ACC112 (cell line): ENCODE data around the gene COPS4.
"Not testable (repeated sequence)": the region's sequence is repeated elsewhere in the genome, so short reads cannot be mapped to it uniquely, and the experiment has no call there.

Source experiments
- H2AFZ ChIP-seq: fragments of 200-600 bp; sonication (generic); one replicate; pipeline ENCODE4 v1.6.0; 2017; ENCODE audit warnings: antibody characterized with exemption, low read length; ENCODE audit not compliant: unreplicated experiment
- H3K27ac ChIP-seq: fragments of 200-600 bp; sonication (generic); 2 replicates; pipeline ENCODE4 v1.5.1; 2014; ENCODE audit warnings: low read depth, mild to moderate bottlenecking, antibody characterized with exemption, low read length, moderate library complexity
- H3K27me3 ChIP-seq: fragments of 200-600 bp; sonication (generic); 2 replicates; pipeline ENCODE4 v1.6.1; 2014; ENCODE audit warnings: mild to moderate bottlenecking, antibody characterized with exemption, low read length, moderate library complexity, mixed read lengths; ENCODE audit not compliant: insufficient read depth
- H3K36me3 ChIP-seq: fragments of 200-600 bp; sonication (generic); 2 replicates; pipeline ENCODE4 v1.6.1; 2016; ENCODE audit warnings: mild to moderate bottlenecking, antibody characterized with exemption, low read length, moderate library complexity, mixed read lengths; ENCODE audit not compliant: insufficient read depth
- H3K4me1 ChIP-seq: fragments of 200-600 bp; sonication (generic); one replicate; pipeline ENCODE4 v1.6.1; 2016; ENCODE audit warnings: low read length, mixed read lengths; ENCODE audit not compliant: insufficient read depth, unreplicated experiment, control insufficient read depth
- H3K4me3 ChIP-seq: fragments of 200-600 bp; sonication (generic); 2 replicates; pipeline ENCODE4 v1.5.1; 2014; ENCODE audit warnings: mild to moderate bottlenecking, low read depth, low read length
- H3K79me2 ChIP-seq: fragments of 200-600 bp; sonication (generic); one replicate; pipeline ENCODE4 v1.6.0; 2016; ENCODE audit warnings: low read length; ENCODE audit not compliant: control insufficient read depth, unreplicated experiment, insufficient read depth

COPS4 gene

GRCh38 chr4:83010522-83011318 is 24.3 kb upstream of the COPS4 start, which contains the start of gene LIN54:
Gene LIN54, minus strand, starts transcription at chr4:83010823. Its CDS starts 25,979 bp downstream, at chr4:82984844.
- Histone ChIP-seq H3K4me1 (peaks cover 5% of the 10 kb centered on the region), H2AFZ (peak within 1 kb of the TSS; percentile 94), H3K79me2 (peaks cover 64% of the 10 kb centered on the region), H3K4me3 (peak within 1 kb of the TSS; percentile 89), H3K27me3 (no peaks in the 10 kb centered on the region), H3K27ac (peak within 1 kb of the TSS; percentile 92), H3K36me3 (no peaks in the 10 kb centered on the region)

GRCh38 chr4:83011689-83012199 is 23.2 kb upstream of the COPS4 start:
- H2AFZ ChIP-seq = peak overlapping the region; percentile 94
- no peaks in the 10 kb centered on the region for H3K27me3 ChIP-seq
- H3K79me2 ChIP-seq = peaks cover 53% of the 10 kb centered on the region
- H3K27ac ChIP-seq = peak overlapping the region; percentile 92
- peaks cover 5% of the 10 kb centered on the region for H3K4me1 ChIP-seq
- no peaks in the 10 kb centered on the region for H3K36me3 ChIP-seq
- peak overlapping the region; percentile 89 for H3K4me3 ChIP-seq

- Histone ChIP-seq H3K36me3 (no peaks in the 10 kb centered on the region), H3K79me2 (peaks cover 50% of the 10 kb centered on the region), H3K27ac (peak overlapping the region; percentile 92), H3K4me3 (peak overlapping the region; percentile 89), H2AFZ (peak overlapping the region; percentile 94), H3K27me3 (no peaks in the 10 kb centered on the region), H3K4me1 (peaks cover 5% of the 10 kb centered on the region)
Observed at GRCh38 chr4:83012200-83012686, 22.7 kb upstream of the COPS4 start.

- H3K4me1 ChIP-seq = peaks cover 5% of the 10 kb centered on the region
- H3K79me2 ChIP-seq = peaks cover 44% of the 10 kb centered on the region
- no peaks in the 10 kb centered on the region for H3K27me3 ChIP-seq
- no peaks in the 10 kb centered on the region for H3K36me3 ChIP-seq
- H3K27ac ChIP-seq = peak overlapping the region; percentile 92
- H2AFZ ChIP-seq = peak overlapping the region; percentile 96
- H3K4me3 ChIP-seq = peak overlapping the region; percentile 89
Observed at GRCh38 chr4:83012687-83013419, 22.1 kb upstream of the COPS4 start.

- no peaks in the 10 kb centered on the region for H3K36me3 ChIP-seq
- peaks cover 38% of the 10 kb centered on the region for H3K79me2 ChIP-seq
- peak overlapping the region; percentile 96 for H2AFZ ChIP-seq
- H3K4me3 ChIP-seq = peak overlapping the region; percentile 89
- peak overlapping the region; percentile 44 for H3K27ac ChIP-seq
- H3K4me1 ChIP-seq = peaks cover 5% of the 10 kb centered on the region
- no peaks in the 10 kb centered on the region for H3K27me3 ChIP-seq
Observed at GRCh38 chr4:83013420-83013867, 21.5 kb upstream of the COPS4 start.

GRCh38 chr4:83013902-83014301 is 21.1 kb upstream of the COPS4 start:
- Histone ChIP-seq H3K27ac (peak overlapping the region; percentile 44), H3K27me3 (no peaks in the 10 kb centered on the region), H2AFZ (peak overlapping the region; percentile 96), H3K4me3 (peak overlapping the region; percentile 89), H3K36me3 (no peaks in the 10 kb centered on the region), H3K4me1 (peaks cover 5% of the 10 kb centered on the region), H3K79me2 (peaks cover 33% of the 10 kb centered on the region)

GRCh38 chr4:83019794-83020494 is 15.0 kb upstream of the COPS4 start:
- H3K27ac ChIP-seq = no peak overlapping the region
- no peaks in the 10 kb centered on the region for H3K36me3 ChIP-seq
- H3K4me3 ChIP-seq = no peak overlapping the region
- H3K27me3 ChIP-seq = no peaks in the 10 kb centered on the region
- H3K79me2 ChIP-seq = no peaks in the 10 kb centered on the region
- peaks cover 4% of the 10 kb centered on the region for H3K4me1 ChIP-seq
- H2AFZ ChIP-seq = no peak overlapping the region

GRCh38 chr4:83022724-83023450 is 12.1 kb upstream of the COPS4 start:
- H3K27me3 ChIP-seq = no peaks in the 10 kb centered on the region
- H3K4me3 ChIP-seq = no peak overlapping the region
- H3K79me2 ChIP-seq = no peaks in the 10 kb centered on the region
- no peaks in the 10 kb centered on the region for H3K36me3 ChIP-seq
- no peak overlapping the region for H2AFZ ChIP-seq
- H3K27ac ChIP-seq = peak overlapping the region; percentile 60
- peaks cover 4% of the 10 kb centered on the region for H3K4me1 ChIP-seq

GRCh38 chr4:83023599-83023998 is 11.4 kb upstream of the COPS4 start:
- not testable (repeated sequence) for H3K36me3 ChIP-seq, H3K4me1 ChIP-seq, H3K27ac ChIP-seq, H3K79me2 ChIP-seq, H3K4me3 ChIP-seq, H3K27me3 ChIP-seq, H2AFZ ChIP-seq

GRCh38 chr4:83024233-83024632 is 10.8 kb upstream of the COPS4 start:
- H3K4me3 ChIP-seq = no peak overlapping the region
- H3K36me3 ChIP-seq = no peaks in the 10 kb centered on the region
- no peaks in the 10 kb centered on the region for H3K27me3 ChIP-seq
- no peak overlapping the region for H2AFZ ChIP-seq
- no peak overlapping the region for H3K27ac ChIP-seq
- H3K4me1 ChIP-seq = peaks cover 4% of the 10 kb centered on the region
- H3K79me2 ChIP-seq = no peaks in the 10 kb centered on the region
